ENCODE data around the gene LRRC43.
"Not testable (repeated sequence)": the region's sequence is repeated elsewhere in the genome, so short reads cannot be mapped to it uniquely, and the experiment has no call there.

Gene LRRC43

GRCh38 chr12:122197612-122197966 is 14.7 kb downstream of the LRRC43 start:
- DNase-seq: no peak

- DNase-seq: no peak
Measured at GRCh38 chr12:122199484-122200355, 16.8 kb downstream of the LRRC43 start.

GRCh38 chr12:122200541-122201175 is 17.7 kb downstream of the LRRC43 start:
- DNase-seq: no peak

GRCh38 chr12:122201381-122201780 is 18.5 kb downstream of the LRRC43 start:
- DNase-seq: no peak

- no peak for DNase-seq
Measured at GRCh38 chr12:122202017-122202416, 19.1 kb downstream of the LRRC43 start.

GRCh38 chr12:122202811-122203210 is 19.9 kb downstream of the LRRC43 start:
- DNase-seq: not testable (repeated sequence)

- peak; percentile 78 to 79 for DNase-seq
Measured at GRCh38 chr12:122203301-122204166, 20.6 kb downstream of the LRRC43 start, which contains the start of gene B3GNT4. TSS of gene B3GNT4 (plus strand) at chr12:122203709. CDS start at chr12:122204619, 910 bp downstream.

GRCh38 chr12:122204167-122205052 is 21.5 kb downstream of the LRRC43 start:
- peak; percentile 22 to 27 for DNase-seq

GRCh38 chr12:122205053-122205925 is 22.4 kb downstream of the LRRC43 start:
- no peak for DNase-seq

GRCh38 chr12:122206111-122206881 is 23.4 kb downstream of the LRRC43 start:
- DNase-seq: no peak

GRCh38 chr12:122206976-122207375 is 24.1 kb downstream of the LRRC43 start:
- DNase-seq: no peak

GRCh38 chr12:122207391-122207790 is 24.5 kb downstream of the LRRC43 start:
- no peak for DNase-seq

- DNase-seq: no peak
Measured at GRCh38 chr12:122208073-122208820, 25.3 kb downstream of the LRRC43 start.

GRCh38 chr12:122215771-122216170 is 32.8 kb downstream of the LRRC43 start:
- DNase-seq: no peak

- no peak for DNase-seq
Measured at GRCh38 chr12:122216445-122216844, 33.5 kb downstream of the LRRC43 start.

- DNase-seq: peak; percentile 100
Measured at GRCh38 chr12:122225683-122226365, 42.9 kb downstream of the LRRC43 start, which contains the start of gene DIABLO. TSS of gene DIABLO (minus strand) at chr12:122226052. CDS start at chr12:122226014, 38 bp downstream.

GRCh38 chr12:122226366-122227125 is 43.6 kb downstream of the LRRC43 start:
- DNase-seq: no peak

GRCh38 chr12:122227341-122227740 is 44.4 kb downstream of the LRRC43 start:
- no peak for DNase-seq

Measured in activated CD4-positive, alpha-beta T cell treated with anti-CD3 and anti-CD28 coated beads for 4 hours (primary cell).